SK-N-SH (cell line): ENCODE results near the gene TOGARAM2.

Experiments used
- NFIC ChIP-seq: IDR thresholded peaks from 2 replicates; pipeline ENCODE4 v1.4.0; 2012; ENCODE audit warnings: borderline replicate concordance
- POLR2AphosphoS5 ChIP-seq: IDR thresholded peaks from 2 replicates; pipeline ENCODE4 v1.6.1; 2012; ENCODE audit warnings: low read depth, low read length
- SIN3A ChIP-seq: IDR thresholded peaks from 2 replicates; pipeline ENCODE4 v1.6.1; 2012; ENCODE audit warnings: low read depth, mild to moderate bottlenecking, low read length, moderate library complexity, borderline replicate concordance
- TAF1 ChIP-seq: IDR thresholded peaks from 2 replicates; pipeline ENCODE4 v1.6.1; 2012; ENCODE audit warnings: low read depth, mild to moderate bottlenecking, low read length, moderate library complexity, borderline replicate concordance
- TF ChIP-seq, protein P1 (sequence below): fragments of 200-600 bp; sonication (generic); IDR thresholded peaks from 2 replicates; pipeline ENCODE4 v1.6.1; 2017; ENCODE audit warnings: antibody characterized with exemption, mild to moderate bottlenecking, moderate library complexity

DNA sequence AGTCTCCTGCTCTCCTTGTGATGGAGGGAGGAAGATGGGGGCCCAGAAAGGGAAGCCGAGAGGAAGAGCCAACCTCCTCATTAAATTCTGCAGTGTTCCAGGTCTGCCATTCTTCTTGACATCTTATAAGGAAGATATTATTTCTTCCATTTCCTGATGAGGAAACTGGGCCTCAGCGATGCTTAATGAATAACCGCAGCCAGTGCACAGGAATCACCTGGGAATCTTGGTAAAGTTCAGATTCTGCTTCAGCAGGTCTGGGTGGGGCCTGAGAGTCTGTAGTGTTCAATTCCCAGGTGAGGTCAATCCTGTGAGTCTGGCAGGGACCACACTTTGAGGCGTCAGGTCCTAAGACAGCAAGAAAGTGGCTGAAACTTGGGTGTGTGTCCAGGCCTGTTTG, 75.9 kb downstream of the TOGARAM2 start:
- TF ChIP-seq POLR2AphosphoS5 (no peak), NFIC (no peak), TAF1 (no peak), SIN3A (no peak)
- TF ChIP-seq, protein P1, sequence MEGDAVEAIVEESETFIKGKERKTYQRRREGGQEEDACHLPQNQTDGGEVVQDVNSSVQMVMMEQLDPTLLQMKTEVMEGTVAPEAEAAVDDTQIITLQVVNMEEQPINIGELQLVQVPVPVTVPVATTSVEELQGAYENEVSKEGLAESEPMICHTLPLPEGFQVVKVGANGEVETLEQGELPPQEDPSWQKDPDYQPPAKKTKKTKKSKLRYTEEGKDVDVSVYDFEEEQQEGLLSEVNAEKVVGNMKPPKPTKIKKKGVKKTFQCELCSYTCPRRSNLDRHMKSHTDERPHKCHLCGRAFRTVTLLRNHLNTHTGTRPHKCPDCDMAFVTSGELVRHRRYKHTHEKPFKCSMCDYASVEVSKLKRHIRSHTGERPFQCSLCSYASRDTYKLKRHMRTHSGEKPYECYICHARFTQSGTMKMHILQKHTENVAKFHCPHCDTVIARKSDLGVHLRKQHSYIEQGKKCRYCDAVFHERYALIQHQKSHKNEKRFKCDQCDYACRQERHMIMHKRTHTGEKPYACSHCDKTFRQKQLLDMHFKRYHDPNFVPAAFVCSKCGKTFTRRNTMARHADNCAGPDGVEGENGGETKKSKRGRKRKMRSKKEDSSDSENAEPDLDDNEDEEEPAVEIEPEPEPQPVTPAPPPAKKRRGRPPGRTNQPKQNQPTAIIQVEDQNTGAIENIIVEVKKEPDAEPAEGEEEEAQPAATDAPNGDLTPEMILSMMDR: no peak
